Activated T-helper 1 cell treated with anti-CD3 and anti-CD28 coated beads, Interleukin-2, amount 50 U/mL, for 16 hours (primary cell): ENCODE measurements around the gene SPATA17.

Source experiments
- DNase-seq, 2 donors: peaks; one replicate each; pipeline ENCODE4 v3.0.0-alpha.2; 2020; ENCODE audit warnings: low read depth in 1 of 2, low spot score in 1 of 2

SPATA17 gene

GRCh38 chr1:217847643-217848042, 216.5 kb downstream of the SPATA17 start:
- no peak for DNase-seq

GRCh38 chr1:217856342-217857034, 225.3 kb downstream of the SPATA17 start:
- DNase-seq = no peak

DNA sequence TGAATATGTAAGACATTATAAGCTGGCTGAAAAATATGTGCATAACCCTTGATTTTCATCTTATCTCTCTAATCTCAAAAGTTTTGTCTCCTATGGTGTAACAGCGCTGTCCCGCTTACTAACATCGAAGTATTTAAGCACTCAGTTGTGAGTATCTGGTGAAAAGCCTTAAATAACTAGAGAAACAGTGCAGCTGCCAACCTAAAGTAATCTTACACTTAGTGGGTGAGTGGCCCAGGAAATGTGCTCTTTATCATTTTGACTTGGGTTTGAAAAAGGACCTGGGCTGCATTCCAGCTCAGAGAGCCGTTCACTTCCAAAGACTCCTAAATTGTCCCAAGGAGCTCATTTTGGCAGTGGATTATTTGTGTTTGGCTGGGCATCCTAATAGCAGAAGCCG, 225.9 kb downstream of the SPATA17 start:
- DNase-seq = no peak

DNA sequence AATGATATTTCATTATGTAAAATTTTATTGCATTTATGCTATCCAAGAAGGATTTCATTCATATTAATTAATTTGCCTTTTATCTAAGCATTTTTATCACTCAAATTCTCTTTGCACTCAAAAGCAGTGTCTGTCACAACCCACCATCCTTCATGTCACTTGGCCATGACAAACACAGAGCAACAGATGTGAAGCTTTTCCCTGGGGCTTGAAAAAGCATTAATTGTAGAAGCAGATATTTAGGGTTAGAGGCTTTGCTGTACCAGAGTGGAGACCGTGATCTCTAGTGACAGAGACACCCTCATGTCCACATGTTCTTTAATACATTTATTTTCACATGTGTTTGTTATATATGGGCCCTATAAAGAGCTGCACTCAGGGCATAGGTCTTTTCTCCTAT, 230.5 kb downstream of the SPATA17 start:
- DNase-seq = no peak

DNA sequence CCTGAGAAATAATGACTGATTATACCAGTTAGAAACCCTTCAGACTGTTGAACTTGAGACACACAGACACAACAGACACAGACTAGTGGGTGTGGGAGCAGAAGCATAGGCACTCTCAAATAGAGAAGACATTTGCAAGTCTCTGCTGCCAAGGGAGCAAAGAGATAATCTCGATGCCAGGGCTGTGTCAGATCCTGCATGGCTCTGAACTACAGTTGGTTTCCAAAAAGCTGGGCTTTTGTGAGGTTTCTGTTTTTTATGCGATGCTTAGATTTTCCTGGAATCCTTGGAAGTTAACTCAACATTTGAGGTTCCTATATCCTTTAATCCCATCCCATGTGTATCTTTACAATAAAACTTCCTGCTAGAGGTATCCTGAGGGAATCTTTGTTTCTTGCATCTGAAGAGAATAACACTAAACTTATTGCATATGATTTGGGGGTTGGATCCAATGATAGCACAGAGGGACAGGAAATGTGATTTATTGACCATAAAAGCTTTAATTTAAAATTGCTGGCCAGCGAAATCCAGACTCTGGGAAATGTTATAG, 236.4 kb downstream of the SPATA17 start:
- DNase-seq = no peak

DNA sequence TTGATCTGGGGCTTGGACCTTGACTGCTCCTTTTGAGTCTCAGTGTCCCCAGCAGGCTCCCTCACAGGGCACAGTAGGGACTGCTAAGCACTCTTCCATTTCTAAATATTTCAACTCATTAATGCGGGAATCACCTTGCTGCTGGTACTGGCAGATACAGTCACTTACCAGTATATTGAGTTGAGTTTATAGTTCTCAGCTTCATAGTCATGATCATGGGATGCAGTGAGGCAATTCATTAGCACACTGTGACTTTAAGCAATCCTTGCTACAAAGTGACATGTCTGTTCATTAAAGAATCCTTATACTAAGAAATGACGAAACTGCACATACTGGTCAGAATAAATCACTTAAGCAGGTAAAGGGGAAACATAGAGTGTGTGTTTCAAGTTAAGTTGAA, 240.8 kb downstream of the SPATA17 start:
- no peak for DNase-seq

DNA sequence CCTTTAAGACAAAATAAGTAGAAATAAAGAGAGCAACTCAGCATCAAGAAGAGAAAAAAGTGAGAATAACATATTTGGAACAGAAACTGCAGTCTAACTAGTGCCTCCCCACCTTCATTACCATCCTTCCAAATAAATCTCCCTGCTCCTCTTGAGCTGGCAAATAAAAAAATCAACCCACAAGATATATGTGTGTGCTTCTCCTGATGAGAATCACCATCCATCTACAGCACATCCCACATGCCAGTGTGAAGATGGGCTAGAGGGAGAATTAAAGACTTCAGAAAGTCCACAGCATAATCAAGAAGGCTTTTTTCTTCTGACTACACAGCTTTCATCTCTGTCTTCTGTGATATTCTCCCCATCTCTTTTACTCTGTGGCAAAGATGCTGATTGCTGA, 244.1 kb downstream of the SPATA17 start:
- DNase-seq = no peak

- no peak for DNase-seq
These were observed 245.3 kb downstream of the SPATA17 start for GRCh38 chr1:217876401-217876800.

DNA sequence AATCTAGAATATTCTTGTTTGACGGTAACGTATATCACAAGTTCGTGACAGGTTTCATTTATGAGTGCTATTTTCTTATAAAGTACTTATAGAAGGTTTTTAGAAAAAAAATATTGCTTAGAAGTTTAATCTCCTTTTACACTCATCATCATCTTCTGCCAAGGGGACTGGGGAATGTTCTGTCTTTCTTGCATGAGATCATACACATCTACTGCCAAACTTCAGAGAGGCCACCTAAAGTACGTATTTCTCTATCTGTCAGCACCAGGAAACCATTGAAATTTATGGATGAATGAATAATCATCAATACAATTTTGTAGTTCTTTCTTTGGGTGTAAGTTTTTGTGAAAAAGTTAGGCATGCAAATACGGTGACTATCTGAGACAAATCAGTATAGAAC, 245.8 kb downstream of the SPATA17 start:
- no peak for DNase-seq

DNA sequence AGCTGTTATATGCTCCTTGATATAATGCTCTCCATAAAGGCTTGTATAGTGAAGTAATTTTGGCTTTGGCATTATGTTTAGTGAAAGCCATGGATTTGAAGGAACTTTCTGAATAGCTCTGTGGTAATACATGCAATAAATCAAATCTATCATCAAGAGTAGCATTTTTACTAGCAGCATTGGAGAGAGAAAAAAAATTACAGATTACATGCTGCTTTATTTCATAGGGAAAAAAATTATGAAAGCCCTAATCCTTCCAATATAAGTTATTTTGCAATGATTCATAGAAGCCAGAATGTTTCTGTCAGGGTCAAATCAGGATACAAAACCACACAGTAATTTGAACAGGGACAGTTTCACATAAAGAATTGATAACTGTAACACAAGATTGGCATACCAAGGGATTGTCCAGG, 250.0 kb downstream of the SPATA17 start:
- no peak for DNase-seq

DNA sequence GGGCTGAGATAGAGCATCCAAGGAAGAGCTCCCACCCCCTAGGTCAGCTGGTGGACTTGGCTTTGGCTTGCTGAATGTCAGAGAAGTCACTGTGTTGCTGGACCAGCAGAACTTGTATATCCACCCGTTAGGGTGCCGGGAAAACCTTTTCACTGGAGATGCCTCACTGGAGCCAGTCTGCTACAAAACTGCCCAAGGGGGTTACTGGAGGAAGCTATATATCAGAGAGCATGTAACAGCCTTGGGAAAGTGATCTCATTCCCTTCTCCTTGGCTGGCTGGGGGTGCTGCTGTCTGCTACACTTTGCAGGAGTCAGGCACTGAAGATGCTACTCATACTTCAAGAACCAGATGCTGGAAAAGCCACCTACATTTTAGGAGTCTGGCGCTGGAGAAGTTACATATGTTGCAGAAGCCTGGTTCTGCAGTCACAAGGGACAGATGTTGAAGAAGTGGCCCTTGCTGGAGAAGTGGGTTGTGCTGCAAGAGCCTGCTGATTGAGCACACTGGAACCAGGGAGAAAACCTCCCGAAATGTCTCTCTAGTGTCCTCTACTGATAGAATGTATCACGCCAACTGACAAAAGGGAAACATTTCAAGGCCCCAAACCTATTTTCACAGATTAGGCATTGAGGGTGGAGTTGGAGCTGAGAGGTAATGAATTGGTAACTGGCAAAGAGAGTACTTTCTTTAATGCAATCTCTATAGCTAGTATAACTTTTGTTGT, 250.6 kb downstream of the SPATA17 start:
- DNase-seq = no peak

GRCh38 chr1:217885181-217885580, 254.0 kb downstream of the SPATA17 start:
- no peak for DNase-seq

DNA sequence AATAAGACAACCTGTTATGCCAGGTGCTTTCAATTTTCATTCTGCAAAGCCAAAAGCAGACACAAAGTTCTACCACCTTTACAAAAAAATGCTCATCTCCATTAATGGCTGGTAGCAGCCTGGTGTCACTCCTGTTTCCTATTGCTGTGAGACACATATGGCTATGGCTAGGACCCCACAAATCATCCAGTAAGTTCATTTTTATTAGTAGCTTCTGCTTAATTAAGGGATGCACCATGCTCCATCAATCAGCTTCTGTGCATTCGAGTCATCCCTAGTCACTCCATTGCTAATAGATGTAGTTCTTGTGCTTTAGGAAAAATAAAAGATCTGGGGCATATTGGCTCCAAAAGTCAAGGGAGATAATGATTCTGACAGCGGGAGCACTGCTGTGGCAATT, 257.2 kb downstream of the SPATA17 start:
- no peak for DNase-seq

GRCh38 chr1:217889401-217889800, 258.3 kb downstream of the SPATA17 start:
- DNase-seq = no peak

GRCh38 chr1:217891966-217892365, 260.8 kb downstream of the SPATA17 start:
- DNase-seq = no peak

DNA sequence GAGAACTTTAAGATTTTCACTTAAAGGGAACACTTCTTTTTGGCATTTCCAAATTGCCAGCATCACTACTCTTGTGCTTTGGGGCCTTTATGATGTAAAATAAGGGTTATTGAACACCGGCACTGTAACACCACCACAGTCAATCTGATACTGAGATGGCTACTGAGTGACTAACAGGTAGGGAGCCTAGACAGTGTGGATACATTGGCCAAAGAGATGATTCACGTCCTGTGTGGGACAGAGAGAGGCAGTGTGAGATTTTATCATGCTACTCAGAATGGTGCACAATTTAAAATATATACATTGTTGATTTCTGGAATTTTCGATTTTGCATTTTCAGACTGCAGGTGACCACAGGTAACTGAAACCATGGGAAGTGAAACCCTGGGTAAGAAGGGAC, 261.6 kb downstream of the SPATA17 start:
- DNase-seq = no peak

- no peak for DNase-seq
These were observed 264.7 kb downstream of the SPATA17 start for GRCh38 chr1:217895841-217896240.

DNA sequence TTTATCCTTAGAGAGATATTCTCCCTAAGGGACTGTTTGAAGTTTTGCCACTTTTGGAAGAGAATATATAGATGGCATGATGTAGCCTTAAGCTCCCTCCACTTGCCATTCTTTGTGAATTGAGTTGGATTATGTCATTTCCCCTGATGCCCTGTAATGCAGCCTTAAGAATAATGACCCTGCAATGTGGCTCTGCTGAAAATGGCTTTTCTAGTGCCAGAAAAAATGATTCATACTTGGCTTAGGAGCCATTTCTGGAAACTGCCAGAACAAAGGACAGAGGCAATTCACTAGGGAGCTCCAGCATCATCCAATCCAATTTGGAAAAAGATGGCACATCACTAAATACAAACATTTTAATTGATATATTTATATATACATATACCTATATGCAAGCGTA, 265.3 kb downstream of the SPATA17 start:
- DNase-seq = no peak

- DNase-seq = no peak
These were observed 266.0 kb downstream of the SPATA17 start for GRCh38 chr1:217897100-217897499.

GRCh38 chr1:217899614-217900013, 268.5 kb downstream of the SPATA17 start:
- no peak for DNase-seq

- no peak for DNase-seq
These were observed 276.4 kb downstream of the SPATA17 start for GRCh38 chr1:217907504-217907903.

- DNase-seq = no peak
These were observed 279.1 kb downstream of the SPATA17 start for GRCh38 chr1:217910203-217910602.
